GM12874 (cell line): ENCODE data around the gene ZCCHC7.

Experiments
- CTCF ChIP-seq: IDR thresholded peaks from 2 replicates; pipeline ENCODE4 v1.5.1; 2011; ENCODE audit warnings: low read depth, mild to moderate bottlenecking, control low read depth, low read length, moderate library complexity; ENCODE audit not compliant: insufficient read depth

ZCCHC7 gene

GRCh38 chr9:37324261-37324683 is 203.9 kb downstream of the ZCCHC7 start:
- TF ChIP-seq CTCF: no peak

GRCh38 chr9:37324691-37325490 is 204.5 kb downstream of the ZCCHC7 start:
- no peak for TF ChIP-seq CTCF

GRCh38 chr9:37325778-37326177 is 205.4 kb downstream of the ZCCHC7 start:
- TF ChIP-seq CTCF: no peak

- TF ChIP-seq CTCF: no peak
These were observed 207.2 kb downstream of the ZCCHC7 start for GRCh38 chr9:37327553-37327952.

GRCh38 chr9:37328556-37329227 is 208.3 kb downstream of the ZCCHC7 start:
- TF ChIP-seq CTCF: no peak

- peak; percentile 47 for TF ChIP-seq CTCF
These were observed 209.2 kb downstream of the ZCCHC7 start for GRCh38 chr9:37329576-37329975.

GRCh38 chr9:37331871-37332270 is 211.5 kb downstream of the ZCCHC7 start:
- no peak for TF ChIP-seq CTCF
